H9 (cell line): Measurements from ENCODE around the gene RNF114. TPM values are rescaled to one million over a fixed set of nuclear protein-coding genes. Genes with fewer than 3 reads are reported as not detected.

ENCODE experiments used
- DNase-seq: peaks from one replicate; pipeline ENCODE4 v3.0.0-alpha.2; 2017
- H2AFZ ChIP-seq: one replicate; pipeline ENCODE4 v1.6.1; 2013; ENCODE audit warnings: mild to moderate bottlenecking, low read length, control low read depth, moderate library complexity
- H2AK5ac ChIP-seq: 2 replicates; pipeline ENCODE4 v1.6.1; 2013; ENCODE audit warnings: low read length, control low read depth, mixed read lengths; ENCODE audit not compliant: insufficient read length
- H2BK120ac ChIP-seq: one replicate; pipeline ENCODE4 v1.6.1; 2013; ENCODE audit warnings: low read depth, mild to moderate bottlenecking, low read length, control low read depth, inconsistent platforms; ENCODE audit not compliant: poor library complexity, severe bottlenecking
- H2BK12ac ChIP-seq: 2 replicates; pipeline ENCODE4 v1.6.1; 2013; ENCODE audit warnings: low read length, control low read depth, mixed read lengths, low read depth; ENCODE audit not compliant: insufficient read length
- H2BK15ac ChIP-seq: 2 replicates; pipeline ENCODE4 v1.6.1; 2013; ENCODE audit warnings: low read depth, low read length, control low read depth
- H2BK20ac ChIP-seq: one replicate; pipeline ENCODE4 v1.6.1; 2013; ENCODE audit warnings: low read depth, mild to moderate bottlenecking, low read length, control low read depth, inconsistent platforms; ENCODE audit not compliant: poor library complexity, severe bottlenecking
- H2BK5ac ChIP-seq: 2 replicates; pipeline ENCODE4 v1.6.1; 2013; ENCODE audit warnings: low read length, control low read depth, mixed read lengths; ENCODE audit not compliant: insufficient read length
- H3K14ac ChIP-seq: 2 replicates; pipeline ENCODE4 v1.6.1; 2013; ENCODE audit warnings: low read length, control low read depth; ENCODE audit not compliant: insufficient read depth
- H3K18ac ChIP-seq: 2 replicates; pipeline ENCODE4 v1.6.1; 2013; ENCODE audit warnings: low read depth, mild to moderate bottlenecking, mixed read lengths, low read length, control low read depth; ENCODE audit not compliant: insufficient read length
- H3K23ac ChIP-seq: 2 replicates; pipeline ENCODE4 v1.6.1; 2013; ENCODE audit warnings: low read length, control low read depth, mixed read lengths, low read depth; ENCODE audit not compliant: insufficient read length
- H3K23me2 ChIP-seq: 2 replicates; pipeline ENCODE4 v1.6.1; 2013; ENCODE audit warnings: low read depth, mild to moderate bottlenecking, mixed read lengths, low read length, control low read depth; ENCODE audit not compliant: insufficient read length, poor library complexity, severe bottlenecking
- H3K27ac ChIP-seq: 2 replicates; pipeline ENCODE4 v1.5.1; 2013; ENCODE audit warnings: low read length, control low read depth, mixed read lengths, low read depth; ENCODE audit not compliant: insufficient read length
- H3K27me3 ChIP-seq: 2 replicates; pipeline ENCODE4 v1.6.1; 2013; ENCODE audit warnings: low read length, control low read depth, inconsistent platforms; ENCODE audit not compliant: insufficient read depth
- H3K4ac ChIP-seq: 2 replicates; pipeline ENCODE4 v1.6.1; 2013; ENCODE audit warnings: low read depth, mild to moderate bottlenecking, control low read depth, inconsistent platforms, low read length, moderate library complexity
- H3K4me1 ChIP-seq: 2 replicates; pipeline ENCODE4 v1.6.1; 2013; ENCODE audit warnings: low read length, control low read depth, inconsistent platforms; ENCODE audit not compliant: insufficient read depth
- H3K4me2 ChIP-seq: 2 replicates; pipeline ENCODE4 v1.6.1; 2013; ENCODE audit warnings: low read length, control low read depth, mixed read lengths; ENCODE audit not compliant: insufficient read length, insufficient read depth
- H3K56ac ChIP-seq: 2 replicates; pipeline ENCODE4 v1.6.1; 2013; ENCODE audit warnings: low read depth, mild to moderate bottlenecking, mixed read lengths, low read length, control low read depth; ENCODE audit not compliant: insufficient read length
- H3K79me1 ChIP-seq: 2 replicates; pipeline ENCODE4 v1.6.1; 2013; ENCODE audit warnings: low read depth, mild to moderate bottlenecking, moderate library complexity, low read length, control low read depth, inconsistent platforms; ENCODE audit not compliant: insufficient read depth, poor library complexity, severe bottlenecking
- H3K79me2 ChIP-seq: 2 replicates; pipeline ENCODE4 v1.6.1; 2013; ENCODE audit warnings: low read length, control low read depth, inconsistent platforms; ENCODE audit not compliant: insufficient read depth
- H3K9ac ChIP-seq: 2 replicates; pipeline ENCODE4 v1.6.1; 2013; ENCODE audit warnings: low read length, control low read depth, mixed read lengths; ENCODE audit not compliant: insufficient read length; ENCODE audit errors: extremely low read depth
- H3K9me3 ChIP-seq: one replicate; pipeline ENCODE4 v1.6.1; 2013; ENCODE audit warnings: low read depth, low read length, inconsistent platforms; ENCODE audit not compliant: control insufficient read depth
- H3T11ph ChIP-seq: one replicate; pipeline ENCODE4 v1.6.1; 2013; ENCODE audit warnings: mild to moderate bottlenecking, low read length, control low read depth, inconsistent platforms
- H4K20me1 ChIP-seq: one replicate; pipeline ENCODE4 v1.6.1; 2013; ENCODE audit not compliant: control insufficient read depth, insufficient read length, insufficient read depth
- H4K5ac ChIP-seq: 2 replicates; pipeline ENCODE4 v1.6.1; 2013; ENCODE audit warnings: low read depth, mild to moderate bottlenecking, mixed read lengths, low read length, control low read depth; ENCODE audit not compliant: insufficient read length
- H4K8ac ChIP-seq: replicated peaks from 2 replicates; pipeline ENCODE4 v1.6.1; 2013; ENCODE audit warnings: low read length, control low read depth, mixed read lengths, low read depth; ENCODE audit not compliant: insufficient read length
- H4K91ac ChIP-seq: 2 replicates; pipeline ENCODE4 v1.6.1; 2013; ENCODE audit warnings: low read depth, mild to moderate bottlenecking, moderate library complexity, mixed read lengths, low read length, control low read depth; ENCODE audit not compliant: insufficient read length
- H3K27ac Mint-ChIP-seq, 3 experiments: 2 replicates in 2 of 3; 3 replicates in 1 of 3; pipeline ENCODE4 v1.8.0; 2020 to 2021; ENCODE audit warnings: mixed read lengths in 3 of 3, mild to moderate bottlenecking in 1 of 3, moderate library complexity in 1 of 3
- H3K27me3 Mint-ChIP-seq: 2 replicates; pipeline ENCODE4 v1.8.0; 2021; ENCODE audit warnings: low read depth, mild to moderate bottlenecking, moderate library complexity, mixed read lengths
- H3K36me3 Mint-ChIP-seq, 3 experiments: 2 replicates in 2 of 3; 3 replicates in 1 of 3; pipeline ENCODE4 v1.8.0; 2020 to 2021; ENCODE audit warnings: low read depth in 3 of 3, mixed read lengths in 3 of 3; ENCODE audit not compliant: insufficient read depth in 1 of 3
- H3K4me1 Mint-ChIP-seq, 2 experiments: 2 replicates each; pipeline ENCODE4 v1.8.0; 2020; ENCODE audit warnings: mixed read lengths in 2 of 2
- H3K4me3 Mint-ChIP-seq, 2 experiments: 2 replicates in 1 of 2; 3 replicates in 1 of 2; pipeline ENCODE4 v1.8.0; 2020 to 2021; ENCODE audit warnings: mild to moderate bottlenecking in 2 of 2, mixed read lengths in 2 of 2, moderate library complexity in 1 of 2
- H3K9me3 Mint-ChIP-seq, 2 experiments: 2 replicates in 1 of 2; 3 replicates in 1 of 2; pipeline ENCODE4 v1.8.0; 2020; ENCODE audit warnings: mild to moderate bottlenecking in 2 of 2, mixed read lengths in 2 of 2, moderate library complexity in 1 of 2
- WGBS: extraction: QIAGEN DNeasy Blood & Tissue Kit; methylation state at CpG from one replicate; pipeline ENCODE4 v1.1.7; 2013; ENCODE audit warnings: missing lambda C conversion rate, low lambda C conversion rate, mixed read lengths; ENCODE audit not compliant: insufficient read length; ENCODE audit errors: extremely low coverage; 5-methylcytosine and 5-hydroxymethylcytosine counted together
- total RNA-seq: library from RNA; stranded (reverse); gene quantifications from 2 replicates; pipeline ENCODE4 v1.2.1, GENCODE V29; 2021
- TF ChIP-seq, protein P1 (sequence below): fragments of 200-600 bp; sonication (generic); conservative IDR thresholded peaks from 3 replicates; pipeline ENCODE4 v1.8.0; 2021; ENCODE audit warnings: antibody characterized with exemption, mild to moderate bottlenecking

The RNF114 gene
- total RNA-seq, 1 experiment from 2014 or later = 75.5 TPM

DNA sequence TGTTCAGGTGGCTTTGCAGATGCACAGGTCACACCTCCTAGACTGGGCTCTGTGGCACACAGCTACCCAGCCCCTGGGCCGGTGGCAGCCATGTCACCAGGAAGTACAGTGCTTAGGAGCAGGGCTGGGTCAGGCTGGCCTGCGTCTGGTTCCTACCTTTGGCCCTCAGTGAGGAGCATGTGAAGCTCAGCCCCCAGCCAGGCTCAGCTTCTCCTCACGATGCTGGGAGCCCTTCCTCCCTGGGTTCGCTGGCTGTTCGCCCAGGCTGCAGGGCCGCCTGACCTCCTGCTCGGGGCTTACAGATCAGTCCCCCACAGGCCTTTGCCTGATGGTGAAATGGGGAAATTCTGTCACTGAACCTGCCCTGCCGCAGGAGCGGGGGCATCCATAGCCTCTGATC is 43.9 kb upstream of the RNF114 start:
- Histone ChIP-seq H3K4me2 (no peak overlapping the region), H4K20me1 (no peaks in the 10 kb centered on the region), H2AK5ac (no peak overlapping the region), H3K79me2 (no peaks in the 10 kb centered on the region), H2AFZ (no peak overlapping the region), H3K9me3 (no peaks in the 10 kb centered on the region), H3T11ph (no peak overlapping the region), H3K4ac (no peak overlapping the region), H3K56ac (no peak overlapping the region), H3K23ac (no peak overlapping the region), H3K4me1 (no peaks in the 10 kb centered on the region), H2BK12ac (no peak overlapping the region), H3K79me1 (no peaks in the 10 kb centered on the region), H2BK15ac (no peak overlapping the region), H3K23me2 (no peaks in the 10 kb centered on the region), H2BK20ac (no peak overlapping the region), H2BK120ac (no peak overlapping the region), H3K27ac (no peak overlapping the region), H3K9ac (no peak overlapping the region), H2BK5ac (no peak overlapping the region), H3K18ac (no peak overlapping the region), H4K5ac (no peak overlapping the region), H3K14ac (no peak overlapping the region; the same call in 1 of the 2 replicates), H4K8ac (no peak overlapping the region), H4K91ac (no peak overlapping the region), H3K27me3 (no peaks in the 10 kb centered on the region)
- peaks cover 3 to 9% (median 3%) of the 10 kb centered on the region in 3 experiments; a peak in 4 of 7 replicates for H3K36me3 Mint-ChIP-seq
- no CpG with 5 or more reads among the region's 9 CpGs for WGBS
- no peaks in the 10 kb centered on the region for H3K9me3 Mint-ChIP-seq
- no peak overlapping the region for H3K4me3 Mint-ChIP-seq
- H3K4me1 Mint-ChIP-seq = peaks cover 26 to 45% of the 10 kb centered on the region in 2 experiments
- TF ChIP-seq, protein P1, sequence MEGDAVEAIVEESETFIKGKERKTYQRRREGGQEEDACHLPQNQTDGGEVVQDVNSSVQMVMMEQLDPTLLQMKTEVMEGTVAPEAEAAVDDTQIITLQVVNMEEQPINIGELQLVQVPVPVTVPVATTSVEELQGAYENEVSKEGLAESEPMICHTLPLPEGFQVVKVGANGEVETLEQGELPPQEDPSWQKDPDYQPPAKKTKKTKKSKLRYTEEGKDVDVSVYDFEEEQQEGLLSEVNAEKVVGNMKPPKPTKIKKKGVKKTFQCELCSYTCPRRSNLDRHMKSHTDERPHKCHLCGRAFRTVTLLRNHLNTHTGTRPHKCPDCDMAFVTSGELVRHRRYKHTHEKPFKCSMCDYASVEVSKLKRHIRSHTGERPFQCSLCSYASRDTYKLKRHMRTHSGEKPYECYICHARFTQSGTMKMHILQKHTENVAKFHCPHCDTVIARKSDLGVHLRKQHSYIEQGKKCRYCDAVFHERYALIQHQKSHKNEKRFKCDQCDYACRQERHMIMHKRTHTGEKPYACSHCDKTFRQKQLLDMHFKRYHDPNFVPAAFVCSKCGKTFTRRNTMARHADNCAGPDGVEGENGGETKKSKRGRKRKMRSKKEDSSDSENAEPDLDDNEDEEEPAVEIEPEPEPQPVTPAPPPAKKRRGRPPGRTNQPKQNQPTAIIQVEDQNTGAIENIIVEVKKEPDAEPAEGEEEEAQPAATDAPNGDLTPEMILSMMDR = no peak
- peaks cover 1% of the 10 kb centered on the region for H3K27me3 Mint-ChIP-seq
- no peak overlapping the region for H3K27ac Mint-ChIP-seq
- DNase-seq = no peak
